KOPT-K1 (cell line): ENCODE results near the gene MMP24OS.

Experiments used
- H3K27ac ChIP-seq: fragments of 200-600 bp; sonication (generic); 2 replicates; pipeline ENCODE4 v1.5.1; 2016; ENCODE audit warnings: antibody characterized with exemption, mild to moderate bottlenecking, low read depth, low read length; ENCODE audit not compliant: poor library complexity, severe bottlenecking
- H3K36me3 ChIP-seq: fragments of 200-600 bp; sonication (generic); 2 replicates; pipeline ENCODE4 v1.5.1; 2017; ENCODE audit warnings: antibody characterized with exemption, mild to moderate bottlenecking, low read length, moderate library complexity; ENCODE audit not compliant: insufficient read depth
- H3K9me3 ChIP-seq: fragments of 200-600 bp; sonication (generic); 2 replicates; pipeline ENCODE4 v1.5.1; 2017; ENCODE audit warnings: antibody characterized with exemption, low read length, mild to moderate bottlenecking; ENCODE audit not compliant: insufficient read depth, poor library complexity, severe bottlenecking

MMP24OS gene

GRCh38 chr20:35314816-35315631, 37.1 kb upstream of the MMP24OS start:
- no peak overlapping the region for H3K27ac ChIP-seq
- no peaks in the 10 kb centered on the region for H3K9me3 ChIP-seq
- peaks cover 30% of the 10 kb centered on the region for H3K36me3 ChIP-seq

- no peak overlapping the region for H3K27ac ChIP-seq
Observed at GRCh38 chr20:35312318-35312717, 34.4 kb upstream of the MMP24OS start.

GRCh38 chr20:35311822-35312221, 33.9 kb upstream of the MMP24OS start:
- H3K9me3 ChIP-seq = no peaks in the 10 kb centered on the region
- H3K36me3 ChIP-seq = peaks cover 46% of the 10 kb centered on the region
- H3K27ac ChIP-seq = no peak overlapping the region

More at GRCh38 chr20:35312318-35312717, 34.4 kb upstream of the MMP24OS start:
- Histone ChIP-seq H3K36me3 (peaks cover 46% of the 10 kb centered on the region), H3K9me3 (no peaks in the 10 kb centered on the region)

GRCh38 chr20:35311409-35311808, 33.5 kb upstream of the MMP24OS start:
- no peaks in the 10 kb centered on the region for H3K9me3 ChIP-seq
- H3K36me3 ChIP-seq = peaks cover 49% of the 10 kb centered on the region
- H3K27ac ChIP-seq = no peak overlapping the region

- Histone ChIP-seq H3K36me3 (peaks cover 62% of the 10 kb centered on the region; the same call in 1 of the 2 replicates), H3K9me3 (no peaks in the 10 kb centered on the region), H3K27ac (no peak overlapping the region)
Observed at GRCh38 chr20:35307666-35308653, 30.0 kb upstream of the MMP24OS start.

GRCh38 chr20:35306931-35307517, 29.1 kb upstream of the MMP24OS start:
- H3K9me3 ChIP-seq = no peaks in the 10 kb centered on the region
- H3K27ac ChIP-seq = no peak overlapping the region
- peaks cover 60% of the 10 kb centered on the region; the same call in 1 of the 2 replicates for H3K36me3 ChIP-seq

- H3K27ac ChIP-seq = no peak overlapping the region
- no peaks in the 10 kb centered on the region for H3K9me3 ChIP-seq
- H3K36me3 ChIP-seq = peaks cover 59% of the 10 kb centered on the region; the same call in 1 of the 2 replicates
Observed at GRCh38 chr20:35305682-35306556, 28.0 kb upstream of the MMP24OS start.

GRCh38 chr20:35304956-35305355, 27.0 kb upstream of the MMP24OS start:
- Histone ChIP-seq H3K36me3 (peaks cover 56% of the 10 kb centered on the region; the same call in 1 of the 2 replicates), H3K9me3 (no peaks in the 10 kb centered on the region), H3K27ac (no peak overlapping the region)

GRCh38 chr20:35303735-35304491, 26.0 kb upstream of the MMP24OS start:
- Histone ChIP-seq H3K9me3 (no peaks in the 10 kb centered on the region), H3K36me3 (peaks cover 46% of the 10 kb centered on the region; the same call in 1 of the 2 replicates), H3K27ac (no peak overlapping the region)

GRCh38 chr20:35303382-35303734, 25.4 kb upstream of the MMP24OS start:
- Histone ChIP-seq H3K9me3 (no peaks in the 10 kb centered on the region), H3K36me3 (peaks cover 40% of the 10 kb centered on the region; the same call in 1 of the 2 replicates), H3K27ac (no peak overlapping the region)

GRCh38 chr20:35302421-35303335, 24.8 kb upstream of the MMP24OS start:
- Histone ChIP-seq H3K27ac (no peak overlapping the region), H3K36me3 (peaks cover 36% of the 10 kb centered on the region; the same call in 1 of the 2 replicates), H3K9me3 (no peaks in the 10 kb centered on the region)

- Histone ChIP-seq H3K36me3 (peaks cover 33% of the 10 kb centered on the region; the same call in 1 of the 2 replicates), H3K9me3 (no peaks in the 10 kb centered on the region), H3K27ac (no peak overlapping the region)
Observed at GRCh38 chr20:35301426-35301825, 23.5 kb upstream of the MMP24OS start.
